Measurements from ENCODE around the gene KRTCAP2.
"Not testable (repeated sequence)": the region's sequence is repeated elsewhere in the genome, so short reads cannot be mapped to it uniquely, and the experiment has no call there.

DNA sequence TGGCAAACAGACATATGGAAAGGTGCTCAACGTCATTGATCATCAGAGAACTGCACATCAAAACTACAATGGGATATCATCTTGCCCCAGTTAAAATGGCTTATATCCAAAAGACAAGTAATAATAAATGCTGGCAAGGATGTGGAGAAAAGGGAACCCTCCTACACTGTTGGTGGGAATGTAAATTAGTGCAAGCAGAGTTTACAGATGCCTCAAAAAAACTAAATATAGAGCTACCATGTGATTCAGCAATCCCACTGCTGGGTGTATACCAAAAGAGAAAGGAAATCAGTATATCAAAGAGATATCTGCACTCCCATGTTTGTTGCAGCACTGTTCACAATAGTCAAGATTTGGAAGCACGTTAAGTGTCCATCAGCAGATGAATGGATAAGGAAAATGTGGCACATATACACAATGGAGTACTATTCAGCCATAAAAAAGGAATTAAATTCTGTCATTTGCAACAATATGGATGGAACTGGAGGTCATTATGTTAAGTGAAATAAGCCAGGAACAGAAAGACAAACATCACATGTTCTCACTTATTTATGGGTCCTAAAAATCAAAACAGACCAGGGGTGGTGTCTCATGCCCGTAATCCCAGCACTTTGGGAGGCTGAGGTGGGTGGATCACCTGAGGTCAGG, 17.0 kb downstream of the KRTCAP2 start:
- TF ChIP-seq, protein P1, sequence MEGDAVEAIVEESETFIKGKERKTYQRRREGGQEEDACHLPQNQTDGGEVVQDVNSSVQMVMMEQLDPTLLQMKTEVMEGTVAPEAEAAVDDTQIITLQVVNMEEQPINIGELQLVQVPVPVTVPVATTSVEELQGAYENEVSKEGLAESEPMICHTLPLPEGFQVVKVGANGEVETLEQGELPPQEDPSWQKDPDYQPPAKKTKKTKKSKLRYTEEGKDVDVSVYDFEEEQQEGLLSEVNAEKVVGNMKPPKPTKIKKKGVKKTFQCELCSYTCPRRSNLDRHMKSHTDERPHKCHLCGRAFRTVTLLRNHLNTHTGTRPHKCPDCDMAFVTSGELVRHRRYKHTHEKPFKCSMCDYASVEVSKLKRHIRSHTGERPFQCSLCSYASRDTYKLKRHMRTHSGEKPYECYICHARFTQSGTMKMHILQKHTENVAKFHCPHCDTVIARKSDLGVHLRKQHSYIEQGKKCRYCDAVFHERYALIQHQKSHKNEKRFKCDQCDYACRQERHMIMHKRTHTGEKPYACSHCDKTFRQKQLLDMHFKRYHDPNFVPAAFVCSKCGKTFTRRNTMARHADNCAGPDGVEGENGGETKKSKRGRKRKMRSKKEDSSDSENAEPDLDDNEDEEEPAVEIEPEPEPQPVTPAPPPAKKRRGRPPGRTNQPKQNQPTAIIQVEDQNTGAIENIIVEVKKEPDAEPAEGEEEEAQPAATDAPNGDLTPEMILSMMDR (IDR thresholded peaks at IDR 0.05) = not testable (repeated sequence)
- not testable (repeated sequence) for TF ChIP-seq POLR2A, EP300, POLR2AphosphoS5 (IDR thresholded peaks at IDR 0.05)
